CD4-positive, alpha-beta T cell treated with Interleukin-17A for 4 hours (primary cell): ENCODE results near the gene COL2A1.

Source experiments
- DNase-seq: peaks from one replicate; pipeline ENCODE4 v3.0.0-alpha.2; 2020; ENCODE audit warnings: mixed read lengths

Gene COL2A1

DNA sequence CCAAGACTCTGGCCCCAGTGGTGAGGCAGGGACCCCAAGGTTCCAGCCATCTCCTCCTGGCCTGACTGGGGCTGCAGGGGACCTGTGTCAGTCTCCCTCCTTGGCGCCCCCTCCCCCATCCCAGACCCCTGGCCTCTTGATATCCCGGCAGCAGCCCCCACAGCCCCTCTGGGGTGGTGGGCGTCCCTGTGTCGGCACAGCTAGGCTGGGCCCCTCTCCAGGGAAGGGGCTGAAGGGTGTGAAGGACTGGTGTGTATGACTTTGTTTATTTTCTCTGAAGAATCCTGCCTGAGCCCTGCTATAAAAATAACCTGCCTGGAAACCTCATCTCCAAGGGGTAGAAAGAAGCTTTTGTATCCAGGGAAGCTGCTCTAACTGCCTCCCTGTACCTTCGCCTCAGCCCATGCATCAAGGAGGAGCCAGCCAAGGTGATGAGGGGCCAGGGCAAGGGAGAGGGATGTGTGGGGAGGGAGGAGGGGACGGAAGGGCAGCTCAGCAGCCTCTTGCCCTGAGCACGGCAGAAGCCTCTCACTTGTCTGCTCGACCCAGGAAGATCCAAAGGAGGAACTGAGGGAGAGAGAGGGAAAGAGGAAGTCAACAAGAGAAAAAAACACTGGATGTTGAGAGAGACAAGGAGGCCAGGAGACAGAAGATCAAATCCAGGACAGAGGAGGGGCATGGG lies 25.4 kb upstream of the COL2A1 start:
- DNase-seq: no peak

DNA sequence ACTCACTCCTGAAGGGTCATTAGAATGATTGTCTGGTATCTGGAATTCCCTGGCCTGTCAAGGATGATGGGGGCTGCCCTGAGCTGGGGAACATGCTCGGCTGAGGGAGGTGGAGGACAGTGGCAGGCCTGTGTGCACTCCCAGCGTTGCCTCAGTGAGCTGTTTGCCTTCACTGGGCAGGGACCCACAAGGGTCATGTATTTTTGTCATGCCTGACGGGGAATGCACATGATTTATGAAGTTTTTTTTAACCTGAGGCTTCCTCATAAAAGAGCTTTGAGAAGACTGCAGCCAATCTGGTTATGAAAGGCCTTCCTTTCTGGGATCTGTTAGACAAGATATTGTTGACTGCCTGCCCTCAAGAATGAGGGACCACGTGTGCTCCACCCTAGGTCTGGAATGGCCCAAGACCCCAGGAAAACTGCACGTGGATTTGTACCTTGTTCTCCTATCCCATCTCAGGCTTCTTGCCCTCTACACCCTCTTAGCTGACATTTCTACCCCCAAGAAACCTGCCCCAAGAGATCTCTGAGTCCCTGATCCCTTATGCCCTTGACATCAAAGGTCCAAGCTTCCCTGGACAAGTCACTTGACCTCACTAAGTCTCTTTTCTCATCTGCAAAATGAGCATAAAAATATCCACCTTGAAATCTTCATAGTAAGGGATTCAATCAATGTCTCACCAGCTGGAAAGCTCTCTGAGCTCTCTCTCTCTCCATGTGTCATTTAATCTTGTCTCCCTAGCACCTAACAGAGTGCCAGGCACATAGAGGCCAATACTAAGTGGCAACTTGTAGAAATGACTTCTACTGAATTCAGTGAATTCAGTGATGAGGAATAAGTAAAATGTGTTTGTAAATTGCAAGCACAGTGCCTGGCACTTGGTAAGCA lies 24.5 kb upstream of the COL2A1 start:
- no peak for DNase-seq

- no peak for DNase-seq
Observed at GRCh38 chr12:48027183-48028002, 23.1 kb upstream of the COL2A1 start.

DNA sequence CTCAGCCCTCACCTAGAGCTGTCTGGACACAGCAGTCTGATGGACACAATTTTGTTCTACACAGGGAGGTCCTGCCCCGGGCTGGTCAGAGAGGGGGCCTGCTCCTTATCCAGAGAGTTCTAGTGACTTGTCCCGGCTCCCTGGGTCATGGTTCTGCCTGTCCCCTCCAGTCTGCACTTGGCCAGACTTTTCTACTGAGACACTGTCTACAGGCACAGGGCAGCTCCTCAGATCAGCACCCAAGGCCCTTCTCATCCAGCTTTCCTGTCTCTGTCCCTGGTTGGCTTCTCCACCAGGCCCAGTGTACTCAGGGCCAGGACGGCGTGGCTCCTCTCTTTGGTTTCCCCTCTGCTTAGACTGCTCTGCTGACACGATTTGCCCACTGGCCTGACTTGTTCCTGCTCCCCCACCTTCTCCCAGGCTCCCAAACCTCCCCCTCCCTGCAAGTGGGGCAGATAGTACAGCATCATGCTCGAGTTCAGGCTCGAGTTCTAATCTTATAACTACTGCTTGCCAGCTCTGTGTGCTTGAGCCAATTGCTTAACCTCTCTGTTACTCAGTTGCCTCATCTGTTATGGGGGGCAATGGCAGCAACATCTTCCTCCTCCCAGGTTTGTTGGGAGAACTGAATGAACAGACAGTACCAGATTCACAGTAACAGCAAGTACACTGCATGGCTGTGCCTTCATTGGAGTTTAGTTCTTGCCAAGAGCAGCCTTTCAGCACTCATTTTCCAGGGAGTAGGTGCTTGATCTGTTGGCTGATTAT lies 22.0 kb upstream of the COL2A1 start:
- no peak for DNase-seq

GRCh38 chr12:48025281-48025680 lies 21.0 kb upstream of the COL2A1 start:
- DNase-seq: no peak

DNA sequence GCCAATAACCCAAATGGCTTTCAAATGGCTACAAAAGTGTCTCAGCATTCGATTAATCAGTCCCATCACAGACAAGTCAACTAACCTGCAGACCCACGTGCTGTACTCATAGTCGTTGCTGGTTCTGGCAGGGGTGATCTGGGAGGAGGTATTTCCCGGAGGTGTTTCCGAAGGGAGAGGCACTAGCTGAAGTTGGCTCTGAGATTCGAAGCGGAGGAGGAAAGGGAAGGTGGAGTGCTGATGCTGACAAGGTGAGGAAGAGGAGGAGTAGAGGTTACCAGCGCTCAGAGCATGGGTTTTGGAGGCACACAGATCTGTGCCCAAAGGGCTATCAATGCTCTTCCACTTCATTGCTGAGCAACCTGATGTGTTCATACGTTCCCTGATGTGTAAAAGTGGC lies 20.5 kb upstream of the COL2A1 start:
- no peak for DNase-seq

DNA sequence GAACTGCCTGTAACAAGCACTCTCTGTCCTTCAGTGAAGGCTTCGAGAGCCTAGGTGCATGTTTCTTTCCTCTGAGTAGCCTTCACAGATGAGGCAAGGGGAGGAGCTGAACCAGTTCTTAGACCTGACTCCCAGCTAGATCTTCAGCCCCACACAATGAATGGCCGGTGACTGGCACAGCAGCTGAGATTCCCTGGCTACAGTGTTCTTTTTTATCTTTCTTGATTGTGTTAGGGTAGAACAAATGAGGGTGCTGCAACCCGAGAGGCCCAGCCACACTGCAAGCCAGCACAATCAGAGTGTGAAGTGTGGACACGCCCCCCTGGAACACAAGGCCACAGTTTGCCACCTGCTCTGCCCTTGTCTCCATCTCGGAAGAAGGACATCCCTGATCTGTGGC lies 19.1 kb upstream of the COL2A1 start:
- DNase-seq: no peak

- DNase-seq: no peak
Observed at GRCh38 chr12:48022676-48023385, 18.6 kb upstream of the COL2A1 start.

- no peak for DNase-seq
Observed at GRCh38 chr12:48022180-48022521, 17.9 kb upstream of the COL2A1 start.

DNA sequence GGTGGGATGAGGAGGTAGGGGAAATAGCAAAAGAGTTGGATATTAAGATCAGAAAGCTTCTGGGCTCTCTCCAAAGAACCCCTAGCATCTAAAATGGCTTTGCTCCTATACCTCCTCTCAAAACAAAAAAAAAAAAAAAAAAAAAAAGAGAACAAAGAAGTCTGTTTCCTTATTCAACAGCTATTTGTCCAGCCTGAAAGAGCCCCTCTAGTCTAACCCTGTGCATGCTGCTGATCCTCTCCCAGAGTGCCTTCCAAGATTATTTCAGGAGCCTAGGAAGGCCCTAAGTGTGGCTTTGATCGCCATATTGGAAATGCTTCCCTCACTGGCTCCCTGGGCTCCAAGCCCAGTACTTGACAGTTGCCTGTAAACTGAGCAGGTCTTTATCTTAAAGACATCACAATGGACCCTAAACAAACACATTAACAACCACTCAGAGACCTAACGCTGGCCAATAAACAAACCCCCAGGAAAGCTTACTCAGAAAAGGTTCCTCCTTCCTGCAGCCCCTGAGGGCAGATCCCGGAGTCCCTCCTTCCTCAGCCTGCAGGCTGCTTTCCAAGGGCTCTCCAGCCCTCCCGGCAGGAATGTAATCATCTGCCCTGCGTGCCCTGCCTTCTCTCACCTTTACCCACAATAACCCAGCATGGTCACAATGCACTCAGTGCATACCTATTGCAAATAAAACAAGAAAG lies 17.4 kb upstream of the COL2A1 start:
- DNase-seq: no peak

- no peak for DNase-seq
Observed at GRCh38 chr12:48019639-48020265, 15.5 kb upstream of the COL2A1 start.

DNA sequence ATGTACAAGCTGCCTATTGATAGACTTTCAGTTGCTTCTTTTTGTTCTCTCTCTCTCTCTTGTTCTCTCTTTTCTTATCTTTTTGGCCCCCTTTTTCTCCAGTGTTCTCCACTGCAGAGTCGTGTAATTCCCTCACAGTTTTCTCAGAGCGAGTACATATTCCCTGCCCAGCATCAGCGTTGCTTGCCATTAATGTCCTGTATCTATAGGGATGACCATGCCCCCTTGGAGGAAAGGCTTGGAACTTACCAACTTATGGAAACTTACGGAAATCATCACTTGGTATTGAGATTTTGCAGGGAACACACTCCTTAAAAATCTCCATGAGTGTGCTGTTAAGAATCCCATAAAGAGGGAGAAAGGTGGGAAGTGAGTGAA lies 14.3 kb upstream of the COL2A1 start:
- no peak for DNase-seq

DNA sequence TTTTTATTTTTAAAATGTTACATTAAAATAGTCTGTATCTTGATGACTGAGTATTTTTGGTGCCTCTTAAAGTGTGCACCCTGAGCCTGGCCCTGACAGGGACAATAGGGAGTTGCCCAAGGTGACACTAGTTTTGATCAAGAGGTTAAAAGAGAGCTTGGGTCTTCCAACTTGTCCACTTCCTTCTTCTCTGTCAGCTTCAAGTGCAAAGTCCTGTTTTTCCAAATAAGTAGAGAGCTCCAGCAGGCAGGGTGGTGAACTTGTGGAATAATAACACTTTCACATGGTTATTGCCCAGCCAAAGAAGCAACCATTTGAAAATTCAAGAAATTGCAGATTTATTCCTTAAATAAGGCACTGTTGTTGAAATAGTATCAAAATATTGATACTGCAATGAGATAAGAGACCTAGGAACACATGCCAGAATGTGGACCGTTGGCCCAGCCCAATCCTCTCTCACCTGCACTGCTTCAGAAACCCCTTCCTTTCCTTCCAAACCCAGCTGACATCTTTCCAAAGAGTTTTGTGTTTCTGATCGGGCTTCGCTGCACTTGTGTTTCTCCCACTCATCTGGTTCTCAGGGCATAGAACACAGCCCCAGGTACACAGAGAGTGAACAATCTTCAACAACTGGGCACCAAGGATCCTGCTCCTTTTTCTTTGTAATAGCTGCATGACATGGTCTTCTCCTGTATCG lies 13.8 kb upstream of the COL2A1 start:
- no peak for DNase-seq

DNA sequence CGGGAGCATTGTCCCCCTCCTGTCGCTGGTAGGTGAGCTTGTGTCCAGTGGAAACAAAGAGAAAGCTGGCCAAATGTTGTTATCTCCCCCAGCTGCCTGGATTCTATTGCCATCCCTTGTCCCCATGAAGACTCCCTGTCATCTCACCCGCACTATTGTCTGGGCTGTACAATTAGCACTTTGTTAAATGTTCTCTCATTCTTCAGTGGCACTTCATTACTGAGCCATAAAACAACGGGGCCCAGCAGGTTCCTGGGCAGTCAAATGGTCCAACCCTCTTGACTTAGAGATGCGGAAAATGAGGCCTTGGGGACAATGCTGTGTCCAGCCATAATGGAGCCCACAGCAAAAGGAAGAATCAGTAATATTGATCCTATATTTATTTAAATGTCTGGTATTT lies 13.2 kb upstream of the COL2A1 start:
- DNase-seq: no peak

DNA sequence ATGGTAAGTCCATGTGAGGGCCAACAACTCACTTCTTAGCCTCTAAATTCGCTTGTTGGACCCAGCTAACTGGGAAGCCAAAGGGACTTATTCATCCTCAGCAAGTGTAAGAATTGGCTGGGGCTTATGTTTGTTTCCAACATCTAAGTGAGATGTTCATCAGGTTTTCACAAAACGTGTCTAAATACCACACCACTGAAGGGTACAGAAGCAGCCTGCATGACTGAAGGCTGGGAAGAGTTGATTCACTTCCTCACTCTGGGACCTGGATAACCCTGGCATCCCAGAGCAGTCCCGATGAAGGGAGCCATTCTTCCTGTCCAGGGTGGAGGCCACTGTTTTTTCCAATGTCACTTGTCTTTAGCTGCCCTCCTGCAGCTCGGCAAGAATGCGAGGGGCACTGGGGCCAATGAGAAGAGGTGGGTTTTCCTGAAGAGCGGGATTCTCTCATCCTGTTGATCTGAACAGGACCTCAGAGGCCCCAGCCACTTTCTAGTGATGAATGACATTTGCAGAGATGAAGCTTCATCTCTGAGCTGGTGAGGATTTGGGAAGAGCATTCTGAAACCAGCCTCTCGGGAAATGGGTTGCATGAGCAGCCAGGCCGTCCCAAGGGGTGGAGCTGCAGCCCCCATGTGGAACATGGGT lies 12.2 kb upstream of the COL2A1 start:
- DNase-seq: no peak

DNA sequence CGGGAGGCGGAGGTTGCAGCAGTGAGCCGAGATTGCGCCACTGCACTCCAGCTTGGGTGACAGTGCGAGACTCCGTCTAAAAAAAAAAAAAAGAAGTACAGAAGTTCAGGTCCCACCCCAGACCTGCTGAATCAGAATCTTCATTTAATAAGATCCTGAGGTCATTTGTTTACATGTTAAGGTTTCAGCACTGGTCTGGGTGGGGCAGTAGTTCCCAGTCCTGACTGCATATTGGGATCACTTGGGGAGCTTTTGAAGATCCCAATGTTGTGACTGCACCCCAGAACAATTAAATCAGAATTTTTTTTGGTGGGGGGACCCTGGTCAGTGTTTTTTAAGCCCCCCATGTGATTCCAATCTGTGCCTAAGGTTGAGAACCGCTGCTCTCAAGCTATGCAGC lies 11.7 kb upstream of the COL2A1 start:
- no peak for DNase-seq

DNA sequence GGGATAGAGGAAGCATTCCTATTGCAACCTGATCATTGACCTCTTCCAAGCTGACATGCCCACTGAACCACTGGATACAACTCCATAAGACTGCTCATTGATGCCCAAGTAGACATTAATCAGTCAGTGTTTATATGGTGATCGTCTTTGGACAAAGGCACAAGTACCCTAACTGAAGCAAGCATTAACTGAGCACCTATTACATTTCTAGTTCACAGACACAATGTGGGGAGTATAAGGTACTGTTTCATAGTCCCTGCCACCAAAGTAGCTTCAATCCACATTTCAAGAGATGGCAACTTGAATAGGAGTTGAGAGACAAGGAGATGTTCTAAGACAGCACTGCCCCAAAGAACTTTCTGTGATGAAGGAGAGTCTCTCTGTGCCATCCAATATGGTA lies 10.9 kb upstream of the COL2A1 start:
- DNase-seq: no peak

- no peak for DNase-seq
Observed at GRCh38 chr12:48013287-48013686, 9.0 kb upstream of the COL2A1 start.

DNA sequence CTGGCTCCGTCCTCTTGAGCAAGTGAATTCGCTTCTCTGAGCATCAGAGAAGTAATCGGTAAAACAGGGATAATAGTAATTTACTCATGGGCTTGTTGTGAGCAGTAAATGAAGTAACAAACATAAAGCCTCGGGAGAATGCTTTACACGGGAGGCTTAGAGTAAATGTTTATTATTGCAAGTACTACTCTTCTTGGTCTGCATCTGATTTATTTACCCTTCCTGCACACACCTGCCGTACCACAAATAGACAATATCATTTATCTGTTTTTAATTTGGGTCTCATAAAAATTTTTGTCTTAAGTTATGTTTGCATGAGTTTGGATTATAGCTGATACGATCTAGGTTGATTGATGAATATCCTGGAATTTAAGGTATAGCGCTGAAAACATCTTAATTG lies 7.8 kb upstream of the COL2A1 start:
- no peak for DNase-seq
